ENCODE results near the gene ITIH1. TPM values are rescaled to one million over a fixed set of nuclear protein-coding genes. Genes with fewer than 3 reads are reported as not detected.

ITIH1 gene
- total RNA-seq, 1 experiment from 2014 or later, result not detected

DNA sequence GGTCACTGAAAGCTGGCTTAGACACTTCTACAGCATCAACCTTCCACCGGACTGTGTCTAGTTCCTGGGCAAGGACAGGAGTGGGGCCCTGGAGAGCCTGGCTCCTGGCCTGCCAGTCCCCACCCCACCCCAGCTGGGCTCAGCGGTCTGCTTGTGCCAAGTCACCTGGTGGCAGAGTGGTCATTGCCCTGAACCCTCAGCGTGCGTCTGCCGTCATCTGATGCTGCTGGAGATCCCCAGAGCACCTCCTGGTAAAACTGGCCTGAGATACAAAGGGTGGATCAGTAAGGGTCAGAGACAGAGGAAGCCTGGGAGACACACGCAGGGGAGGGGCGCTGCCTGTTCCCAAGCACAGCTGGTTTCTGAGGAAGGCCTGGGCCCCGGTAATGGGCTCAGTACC, 36.4 kb downstream of the ITIH1 start:
- Histone ChIP-seq H3K14ac (ENCODE audit: insufficient read depth, low read length) (no peak overlapping the region), H4K5ac (ENCODE audit: insufficient read length, low read depth, low read length) (no peak overlapping the region), H4K20me1 (ENCODE audit: control insufficient read depth, insufficient read depth, insufficient read length) (no peaks in the 10 kb centered on the region), H3K27me3 (ENCODE audit: insufficient read depth, low read length) (no peaks in the 10 kb centered on the region), H4K91ac (ENCODE audit: insufficient read length, low read depth, low read length) (no peak overlapping the region), H2BK120ac (ENCODE audit: low read depth, low read length, poor library complexity, severe bottlenecking) (no peak overlapping the region), H3K79me2 (ENCODE audit: insufficient read depth, low read length) (no peaks in the 10 kb centered on the region), H3K18ac (ENCODE audit: insufficient read length, low read depth, low read length) (no peak overlapping the region), H2AK5ac (ENCODE audit: insufficient read length, low read length) (no peak overlapping the region), H3T11ph (ENCODE audit: low read length) (no peak overlapping the region), H3K23me2 (ENCODE audit: insufficient read length, low read depth, low read length, poor library complexity, severe bottlenecking) (no peaks in the 10 kb centered on the region), H4K8ac (replicated peaks; ENCODE audit: insufficient read length, low read depth, low read length) (no peak overlapping the region), H2BK20ac (ENCODE audit: low read depth, low read length, poor library complexity, severe bottlenecking) (no peak overlapping the region), H2AFZ (ENCODE audit: low read length) (no peak overlapping the region), H3K9ac (ENCODE audit: extremely low read depth, insufficient read length, low read length) (no peak overlapping the region), H3K23ac (ENCODE audit: insufficient read length, low read depth, low read length) (no peak overlapping the region), H3K4me2 (ENCODE audit: insufficient read depth, insufficient read length, low read length) (no peak overlapping the region), H3K4me1 (ENCODE audit: insufficient read depth, low read length) (no peaks in the 10 kb centered on the region), H3K79me1 (ENCODE audit: insufficient read depth, low read depth, low read length, poor library complexity, severe bottlenecking) (no peaks in the 10 kb centered on the region), H3K9me3 (ENCODE audit: control insufficient read depth, low read depth, low read length) (no peaks in the 10 kb centered on the region), H2BK15ac (ENCODE audit: low read depth, low read length) (no peak overlapping the region), H3K27ac (ENCODE audit: insufficient read length, low read depth, low read length) (no peak overlapping the region), H2BK5ac (ENCODE audit: insufficient read length, low read length) (no peak overlapping the region), H2BK12ac (ENCODE audit: insufficient read length, low read depth, low read length) (no peak overlapping the region), H3K56ac (ENCODE audit: insufficient read length, low read depth, low read length) (no peak overlapping the region), H3K4ac (ENCODE audit: low read depth, low read length) (no peak overlapping the region)
- no CpG with 5 or more reads among the region's 8 CpGs for WGBS (ENCODE audit: extremely low coverage, insufficient read length, low lambda C conversion rate)
- Mint-ChIP-seq H3K4me3 (no peak overlapping the region), H3K9me3 (no peaks in the 10 kb centered on the region), H3K27me3 (ENCODE audit: low read depth) (peaks cover 10% of the 10 kb centered on the region), H3K4me1 (no peaks in the 10 kb centered on the region), H3K36me3 (ENCODE audit: insufficient read depth in 1 of 3, low read depth in 3 of 3) (no peaks in the 10 kb centered on the region; a peak in 1 of 7 replicates), H3K27ac (no peak overlapping the region)
- TF ChIP-seq, protein P1, sequence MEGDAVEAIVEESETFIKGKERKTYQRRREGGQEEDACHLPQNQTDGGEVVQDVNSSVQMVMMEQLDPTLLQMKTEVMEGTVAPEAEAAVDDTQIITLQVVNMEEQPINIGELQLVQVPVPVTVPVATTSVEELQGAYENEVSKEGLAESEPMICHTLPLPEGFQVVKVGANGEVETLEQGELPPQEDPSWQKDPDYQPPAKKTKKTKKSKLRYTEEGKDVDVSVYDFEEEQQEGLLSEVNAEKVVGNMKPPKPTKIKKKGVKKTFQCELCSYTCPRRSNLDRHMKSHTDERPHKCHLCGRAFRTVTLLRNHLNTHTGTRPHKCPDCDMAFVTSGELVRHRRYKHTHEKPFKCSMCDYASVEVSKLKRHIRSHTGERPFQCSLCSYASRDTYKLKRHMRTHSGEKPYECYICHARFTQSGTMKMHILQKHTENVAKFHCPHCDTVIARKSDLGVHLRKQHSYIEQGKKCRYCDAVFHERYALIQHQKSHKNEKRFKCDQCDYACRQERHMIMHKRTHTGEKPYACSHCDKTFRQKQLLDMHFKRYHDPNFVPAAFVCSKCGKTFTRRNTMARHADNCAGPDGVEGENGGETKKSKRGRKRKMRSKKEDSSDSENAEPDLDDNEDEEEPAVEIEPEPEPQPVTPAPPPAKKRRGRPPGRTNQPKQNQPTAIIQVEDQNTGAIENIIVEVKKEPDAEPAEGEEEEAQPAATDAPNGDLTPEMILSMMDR (conservative IDR thresholded peaks at IDR 0.05), result no peak
- no peak for DNase-seq
